Activated naive CD8-positive, alpha-beta T cell treated with anti-CD3 and anti-CD28 coated beads, Interleukin-2, amount 50 U/mL, for 24 hours (primary cell): ENCODE data around the gene PER2.

Source experiments
- ATAC-seq: fragments of 150-1000 bp; cut with Tn5 transposase; one replicate; pipeline ENCODE4 v1.10.0; 2021
- DNase-seq: peaks from one replicate; pipeline ENCODE4 v3.0.0; 2021
- H3K27ac Mint-ChIP-seq: one replicate; pipeline ENCODE4 v1.8.0; 2021; ENCODE audit warnings: mild to moderate bottlenecking, mixed read lengths
- H3K27me3 Mint-ChIP-seq: one replicate; pipeline ENCODE4 v1.8.0; 2021; ENCODE audit warnings: mixed read lengths
- H3K36me3 Mint-ChIP-seq: one replicate; pipeline ENCODE4 v1.8.0; 2021; ENCODE audit warnings: low read depth, mixed read lengths
- H3K4me1 Mint-ChIP-seq: one replicate; pipeline ENCODE4 v1.8.0; 2021; ENCODE audit warnings: mixed read lengths
- H3K4me3 Mint-ChIP-seq: one replicate; pipeline ENCODE4 v1.8.0; 2021; ENCODE audit warnings: mild to moderate bottlenecking, moderate library complexity, mixed read lengths
- H3K9me3 Mint-ChIP-seq: one replicate; pipeline ENCODE4 v1.8.0; 2021; ENCODE audit warnings: mixed read lengths

PER2 gene

GRCh38 chr2:238243496-238244076, 44.8 kb downstream of the PER2 start:
- Mint-ChIP-seq H3K9me3 (no peaks in the 10 kb centered on the region), H3K36me3 (peaks cover 8% of the 10 kb centered on the region), H3K4me1 (peaks cover 2% of the 10 kb centered on the region), H3K27me3 (peaks cover 13% of the 10 kb centered on the region), H3K4me3 (no peak overlapping the region), H3K27ac (no peak overlapping the region)
- ATAC-seq: no peak
- no peak for DNase-seq

DNA sequence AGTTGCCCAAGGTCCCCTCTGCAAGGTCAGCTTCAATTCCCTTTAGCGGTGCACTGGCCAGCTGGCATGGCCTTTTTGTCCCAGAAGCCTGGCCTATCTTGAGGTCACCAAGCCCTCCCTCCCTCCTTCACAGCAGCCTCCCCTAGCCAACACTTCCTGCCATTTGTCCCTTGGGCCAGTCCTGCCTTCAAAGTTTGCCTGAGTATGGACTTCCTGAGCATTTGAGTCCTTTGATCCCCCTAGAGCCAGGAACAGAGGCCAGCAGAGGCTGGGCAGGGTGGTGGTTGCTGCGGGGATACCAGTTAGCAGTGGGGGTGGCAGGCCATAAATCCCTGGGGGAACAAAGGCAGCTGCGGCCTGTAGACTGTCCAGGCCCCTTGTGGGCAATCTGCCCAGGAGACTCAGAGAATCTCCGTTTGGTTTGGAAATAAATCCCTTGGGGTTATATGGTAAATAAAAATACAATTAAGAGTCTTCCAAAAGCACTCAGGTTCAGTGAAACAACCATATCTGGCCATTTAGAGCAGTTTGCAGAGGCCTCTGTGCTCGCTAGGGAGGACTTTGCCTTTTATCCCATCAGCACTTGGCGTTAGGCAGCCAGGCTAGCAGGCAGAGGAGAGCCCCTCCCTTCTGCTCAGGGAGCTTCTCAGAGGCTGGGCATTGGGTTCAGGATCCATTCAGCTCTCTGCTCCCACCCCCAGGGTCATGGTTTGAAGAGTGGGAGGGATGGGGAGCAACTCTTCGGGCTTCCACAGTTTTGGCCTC, 45.5 kb downstream of the PER2 start:
- no peak for DNase-seq
- Mint-ChIP-seq H3K4me3 (no peak overlapping the region), H3K27ac (no peak overlapping the region), H3K4me1 (peaks cover 5% of the 10 kb centered on the region), H3K27me3 (peaks cover 19% of the 10 kb centered on the region), H3K9me3 (no peaks in the 10 kb centered on the region), H3K36me3 (peaks cover 6% of the 10 kb centered on the region)
- no peak for ATAC-seq

GRCh38 chr2:238241970-238242369, 46.4 kb downstream of the PER2 start:
- H3K4me1 Mint-ChIP-seq: peaks cover 8% of the 10 kb centered on the region
- no peak for ATAC-seq

GRCh38 chr2:238240757-238241711, 47.4 kb downstream of the PER2 start:
- H3K27me3 Mint-ChIP-seq: peaks cover 30% of the 10 kb centered on the region
- no peak overlapping the region for H3K4me3 Mint-ChIP-seq
- H3K36me3 Mint-ChIP-seq: peaks cover 6% of the 10 kb centered on the region
- ATAC-seq (no peak), DNase-seq (no peak)
- H3K4me1 Mint-ChIP-seq: peaks cover 8% of the 10 kb centered on the region
- H3K9me3 Mint-ChIP-seq: no peaks in the 10 kb centered on the region
- no peak overlapping the region for H3K27ac Mint-ChIP-seq

More at GRCh38 chr2:238241970-238242369, 46.4 kb downstream of the PER2 start:
- H3K27me3 Mint-ChIP-seq: peaks cover 25% of the 10 kb centered on the region
- no peaks in the 10 kb centered on the region for H3K9me3 Mint-ChIP-seq
- no peak overlapping the region for H3K4me3 Mint-ChIP-seq
- H3K36me3 Mint-ChIP-seq: peaks cover 6% of the 10 kb centered on the region
- no peak for DNase-seq
- no peak overlapping the region for H3K27ac Mint-ChIP-seq

DNA sequence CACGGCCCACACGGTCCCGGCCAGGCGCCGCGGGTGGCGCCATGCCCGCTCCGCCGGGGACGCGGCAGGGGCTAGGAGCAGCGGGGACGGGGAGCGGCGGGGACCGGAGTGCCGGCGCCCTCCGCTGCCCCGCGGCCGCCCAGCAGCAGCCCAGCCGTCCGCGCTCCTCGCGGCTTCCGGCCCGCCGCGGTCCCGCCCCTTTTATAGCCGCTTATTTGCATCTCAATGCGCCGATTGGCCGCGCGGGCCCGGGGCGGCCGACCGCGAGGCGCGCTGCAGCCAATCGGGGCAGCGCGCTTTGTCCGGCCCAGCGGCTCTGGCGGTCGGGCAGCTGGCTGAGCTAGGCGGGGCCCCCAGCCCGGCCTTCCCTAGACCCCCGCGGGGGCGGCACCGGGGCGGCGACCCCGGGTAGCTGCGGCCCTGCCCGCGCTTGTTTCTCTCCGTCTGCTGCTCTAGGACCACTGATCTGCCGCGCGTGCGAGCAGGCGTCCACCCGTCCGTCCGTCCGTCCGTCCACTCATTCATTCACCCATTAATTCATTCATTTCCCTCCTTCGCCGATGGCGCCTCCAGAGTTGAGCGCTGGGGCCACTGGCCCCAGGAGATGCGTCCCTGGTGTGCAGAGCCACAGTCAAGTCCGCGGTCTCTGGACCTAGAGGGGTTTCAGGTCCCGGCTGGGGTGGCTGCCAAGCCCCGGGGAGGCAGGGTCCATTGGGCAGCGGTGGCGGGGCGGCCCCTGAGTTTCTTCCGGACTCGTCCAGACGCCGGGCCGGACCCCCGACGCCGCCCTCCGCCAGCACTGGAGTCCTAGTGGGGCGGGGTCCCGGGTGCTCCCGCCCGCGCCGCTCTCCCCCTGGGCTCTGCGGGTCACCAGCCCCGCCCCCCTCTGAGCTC, 48.3 kb downstream of the PER2 start, which contains the start of gene HES6:
TSS of gene HES6 (minus strand) at position 176 of the 894 bp plus-strand sequence. CDS start at position 43, 133 bp downstream.
- peak; percentile 79 for ATAC-seq
- Mint-ChIP-seq H3K36me3 (peaks cover 2% of the 10 kb centered on the region), H3K27ac (peak within 1 kb of the TSS; percentile 82), H3K4me1 (peaks cover 12% of the 10 kb centered on the region), H3K4me3 (peak within 1 kb of the TSS; percentile 84), H3K27me3 (peaks cover 39% of the 10 kb centered on the region), H3K9me3 (no peaks in the 10 kb centered on the region)
- DNase-seq: peak; percentile 79

DNA sequence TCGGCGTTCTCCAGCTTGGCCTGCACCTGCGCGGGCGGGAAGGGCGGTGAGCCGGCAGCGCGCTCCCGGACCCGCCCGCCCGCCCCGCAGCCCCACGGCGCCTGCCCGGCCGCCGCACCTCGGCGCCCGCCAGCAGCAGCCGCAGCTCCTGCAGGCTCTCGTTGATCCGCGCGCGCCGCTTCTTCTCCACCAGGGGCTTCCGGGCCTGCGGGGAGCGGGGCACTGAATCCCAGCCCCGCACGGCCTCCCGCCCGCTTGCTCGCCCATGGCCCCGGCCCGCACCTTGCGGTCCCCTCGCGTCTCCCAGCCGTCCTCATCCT, 48.9 kb downstream of the PER2 start:
- Mint-ChIP-seq H3K27me3 (peaks cover 43% of the 10 kb centered on the region), H3K27ac (no peak overlapping the region), H3K9me3 (no peaks in the 10 kb centered on the region), H3K36me3 (no peaks in the 10 kb centered on the region), H3K4me3 (no peak overlapping the region), H3K4me1 (peaks cover 15% of the 10 kb centered on the region)
- peak; percentile 2 for ATAC-seq
- DNase-seq: peak; percentile 26

- no peak for ATAC-seq
These were observed 49.5 kb downstream of the PER2 start for GRCh38 chr2:238238766-238239542.

DNA sequence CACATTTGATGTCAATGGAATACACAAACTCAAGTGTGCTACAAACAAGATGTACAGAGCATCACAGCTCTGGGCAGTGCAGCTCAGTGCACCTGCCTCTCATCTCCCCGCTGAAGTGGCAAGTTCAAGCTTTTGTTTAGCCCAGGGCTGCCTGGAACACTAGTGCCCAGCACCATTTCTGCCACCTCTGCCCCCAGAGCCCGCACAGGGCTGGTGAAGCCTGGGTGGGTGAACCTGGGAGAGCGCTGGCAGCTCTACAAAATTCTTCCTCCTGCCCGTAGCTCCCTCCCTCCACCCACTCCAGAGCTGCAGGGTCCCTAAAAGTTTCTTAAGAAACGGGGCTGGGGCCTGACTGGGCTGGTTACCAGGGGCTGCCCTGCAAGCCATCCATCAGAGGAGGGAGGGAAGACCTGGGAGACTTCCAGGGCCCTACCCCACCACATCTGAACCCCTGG, 50.1 kb downstream of the PER2 start:
- no peak for ATAC-seq
- Mint-ChIP-seq H3K4me1 (peaks cover 20% of the 10 kb centered on the region), H3K4me3 (peak overlapping the region; percentile 40), H3K9me3 (no peaks in the 10 kb centered on the region), H3K36me3 (no peaks in the 10 kb centered on the region), H3K27ac (no peak overlapping the region), H3K27me3 (peaks cover 46% of the 10 kb centered on the region)
- DNase-seq: no peak

More at GRCh38 chr2:238238766-238239542, 49.5 kb downstream of the PER2 start:
- no peak overlapping the region for H3K27ac Mint-ChIP-seq
- peak overlapping the region; percentile 26 for H3K4me3 Mint-ChIP-seq
- H3K9me3 Mint-ChIP-seq: no peaks in the 10 kb centered on the region
- H3K36me3 Mint-ChIP-seq: no peaks in the 10 kb centered on the region
- peaks cover 17% of the 10 kb centered on the region for H3K4me1 Mint-ChIP-seq
- peaks cover 45% of the 10 kb centered on the region for H3K27me3 Mint-ChIP-seq
- DNase-seq: peak; percentile 36

DNA sequence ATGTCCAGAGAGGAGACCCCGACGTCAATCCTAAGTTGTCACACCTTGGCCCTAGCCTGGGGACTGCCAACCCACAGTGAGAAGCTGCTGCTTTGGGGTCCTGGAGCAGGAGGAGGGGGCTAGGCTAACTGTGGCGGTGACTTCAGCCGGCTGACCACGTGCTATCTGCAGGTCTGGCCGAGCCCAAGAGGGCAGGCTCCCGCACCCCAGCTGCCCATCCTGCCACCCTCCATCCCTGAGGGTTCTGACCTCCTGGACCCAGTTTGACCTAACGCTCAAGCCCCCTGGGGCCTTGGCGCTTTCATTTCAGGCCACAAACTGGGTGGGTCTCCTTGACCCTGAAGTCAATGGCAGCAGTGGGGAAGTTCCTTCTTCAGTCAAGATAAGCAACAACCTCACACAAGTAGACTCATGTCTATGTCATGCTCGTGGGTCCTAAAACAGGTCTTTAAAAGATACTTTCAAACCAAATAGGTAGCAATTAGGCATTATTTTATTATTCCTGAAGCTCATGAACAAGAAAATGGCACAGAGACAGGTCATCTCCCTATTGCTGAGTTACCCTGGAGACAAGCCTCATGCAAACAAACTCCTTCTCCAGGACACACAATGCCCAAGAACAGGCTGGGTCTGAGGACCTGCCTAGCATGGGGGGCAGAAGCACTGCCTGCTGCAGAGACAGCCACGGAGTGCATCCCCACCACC, 50.8 kb downstream of the PER2 start:
- ATAC-seq (no peak), DNase-seq (no peak)
- Mint-ChIP-seq H3K27ac (no peak overlapping the region), H3K4me3 (peak overlapping the region; percentile 40), H3K36me3 (no peaks in the 10 kb centered on the region), H3K27me3 (peaks cover 46% of the 10 kb centered on the region), H3K9me3 (no peaks in the 10 kb centered on the region), H3K4me1 (peaks cover 20% of the 10 kb centered on the region)

DNA sequence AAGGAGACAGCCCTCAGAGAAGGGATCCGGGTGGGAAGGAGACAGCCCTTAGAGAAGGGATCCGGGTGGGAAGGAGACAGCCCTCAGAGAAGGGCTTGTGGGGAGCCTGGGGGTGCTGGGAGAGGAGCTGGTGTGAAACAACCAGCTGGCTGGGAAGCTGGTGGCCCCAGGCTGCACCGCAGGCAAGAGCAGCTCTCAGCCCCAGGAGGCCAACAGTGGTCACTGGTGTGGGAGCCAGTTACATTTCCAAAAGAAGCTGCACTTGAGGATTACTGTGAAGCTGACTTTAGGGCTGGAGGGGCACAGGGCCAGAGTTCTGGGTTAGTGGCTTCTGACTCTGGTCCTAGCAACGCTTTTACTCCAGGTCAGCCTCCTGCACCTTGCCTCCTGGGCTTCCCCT, 51.8 kb downstream of the PER2 start:
- Mint-ChIP-seq H3K36me3 (no peaks in the 10 kb centered on the region), H3K27ac (no peak overlapping the region), H3K4me1 (peaks cover 25% of the 10 kb centered on the region), H3K27me3 (peaks cover 43% of the 10 kb centered on the region), H3K4me3 (no peak overlapping the region), H3K9me3 (no peaks in the 10 kb centered on the region)
- ATAC-seq (no peak), DNase-seq (no peak)

- no peak for ATAC-seq
- Mint-ChIP-seq H3K4me3 (no peak overlapping the region), H3K27ac (no peak overlapping the region)
These were observed 52.6 kb downstream of the PER2 start for GRCh38 chr2:238235856-238236255.

GRCh38 chr2:238235331-238235732, 53.1 kb downstream of the PER2 start:
- Mint-ChIP-seq H3K36me3 (peaks cover 4% of the 10 kb centered on the region), H3K9me3 (no peaks in the 10 kb centered on the region), H3K4me1 (peaks cover 33% of the 10 kb centered on the region), H3K27ac (no peak overlapping the region), H3K4me3 (peak overlapping the region; percentile 31), H3K27me3 (peaks cover 38% of the 10 kb centered on the region)
- no peak for DNase-seq
- ATAC-seq: no peak

More at GRCh38 chr2:238235856-238236255, 52.6 kb downstream of the PER2 start:
- no peak for DNase-seq
- H3K4me1 Mint-ChIP-seq: peaks cover 28% of the 10 kb centered on the region
- no peaks in the 10 kb centered on the region for H3K36me3 Mint-ChIP-seq
- no peaks in the 10 kb centered on the region for H3K9me3 Mint-ChIP-seq
- H3K27me3 Mint-ChIP-seq: peaks cover 38% of the 10 kb centered on the region

- Mint-ChIP-seq H3K4me3 (no peak overlapping the region), H3K27ac (no peak overlapping the region), H3K27me3 (peaks cover 36% of the 10 kb centered on the region), H3K36me3 (peaks cover 6% of the 10 kb centered on the region), H3K4me1 (peaks cover 38% of the 10 kb centered on the region), H3K9me3 (no peaks in the 10 kb centered on the region)
- no peak for DNase-seq
- no peak for ATAC-seq
These were observed 54.8 kb downstream of the PER2 start for GRCh38 chr2:238233625-238234024.
